Measurements from ENCODE around the gene TBCCD1. TPM values are rescaled to one million over a fixed set of nuclear protein-coding genes. Genes with fewer than 3 reads are reported as not detected.

TBCCD1 gene
- total RNA-seq, 2 donors from 2014 or later = 4.0 to 14.0 TPM

GRCh38 chr3:186511245-186511644, 55.9 kb downstream of the TBCCD1 start:
- Histone ChIP-seq H3K27ac (no peak overlapping the region), H3K4me3 (no peak overlapping the region), H3K36me3 (replicated peaks in 1 of 2; ENCODE audit: insufficient read depth in 1 of 2, low read depth in 2 of 2) (no peaks in the 10 kb centered on the region), H3K4me1 (no peaks in the 10 kb centered on the region), H3K9me3 (no peaks in the 10 kb centered on the region), H3K27me3 (no peaks in the 10 kb centered on the region)
- DNase-seq (no peak), ATAC-seq (no peak)
- intact Hi-C loops (cut with DNase I) = no loop called here
- 84 to 90% methylated on average over 4 of the region's 4 CpGs for WGBS, 2 donors
- TF ChIP-seq CTCF (IDR thresholded peaks at IDR 0.05) = no peak
- TF ChIP-seq POLR2A (IDR thresholded peaks at IDR 0.05) = no peak

GRCh38 chr3:186510374-186511079, 56.6 kb downstream of the TBCCD1 start:
- intact Hi-C loops (cut with DNase I) = no loop called here
- Histone ChIP-seq H3K4me3 (no peak overlapping the region), H3K27me3 (no peaks in the 10 kb centered on the region), H3K9me3 (no peaks in the 10 kb centered on the region), H3K36me3 (replicated peaks in 1 of 2; ENCODE audit: insufficient read depth in 1 of 2, low read depth in 2 of 2) (no peaks in the 10 kb centered on the region), H3K27ac (no peak overlapping the region), H3K4me1 (no peaks in the 10 kb centered on the region)
- DNase-seq = no peak
- TF ChIP-seq CTCF (IDR thresholded peaks at IDR 0.05) (no peak), POLR2A (IDR thresholded peaks at IDR 0.05) (no peak)
- WGBS, 2 donors = 70 to 72% methylated on average over 8 to 9 of the region's 9 CpGs
- no peak for ATAC-seq

GRCh38 chr3:186509423-186509822, 57.7 kb downstream of the TBCCD1 start:
- Histone ChIP-seq H3K27ac (no peak overlapping the region), H3K27me3 (no peaks in the 10 kb centered on the region), H3K9me3 (no peaks in the 10 kb centered on the region), H3K36me3 (replicated peaks in 1 of 2; ENCODE audit: insufficient read depth in 1 of 2, low read depth in 2 of 2) (no peaks in the 10 kb centered on the region), H3K4me1 (no peaks in the 10 kb centered on the region), H3K4me3 (no peak overlapping the region)
- WGBS, 2 donors = 73 to 82% methylated on average over 2 of the region's 2 CpGs
- intact Hi-C loops (cut with DNase I) = no loop called here
- no peak for TF ChIP-seq POLR2A (IDR thresholded peaks at IDR 0.05)
- TF ChIP-seq CTCF (IDR thresholded peaks at IDR 0.05) = no peak
- no peak for DNase-seq
- ATAC-seq = no peak

- Histone ChIP-seq H3K36me3 (replicated peaks in 1 of 2; ENCODE audit: insufficient read depth in 1 of 2, low read depth in 2 of 2) (no peaks in the 10 kb centered on the region), H3K9me3 (no peaks in the 10 kb centered on the region), H3K4me3 (no peak overlapping the region), H3K27me3 (no peaks in the 10 kb centered on the region), H3K27ac (no peak overlapping the region), H3K4me1 (no peaks in the 10 kb centered on the region)
- ATAC-seq = no peak
- TF ChIP-seq POLR2A (IDR thresholded peaks at IDR 0.05) (no peak), CTCF (IDR thresholded peaks at IDR 0.05) (no peak)
- no peak for DNase-seq
- WGBS, 2 donors = 64 to 68% methylated on average over 2 of the region's 2 CpGs
- intact Hi-C loops (cut with DNase I) = no loop called here
Observed at GRCh38 chr3:186506857-186507256, 60.3 kb downstream of the TBCCD1 start.

GRCh38 chr3:186506191-186506739, 60.9 kb downstream of the TBCCD1 start:
- WGBS, 2 donors = 70 to 72% methylated on average over 3 of the region's 3 CpGs
- Histone ChIP-seq H3K27ac (no peak overlapping the region), H3K9me3 (no peaks in the 10 kb centered on the region), H3K27me3 (no peaks in the 10 kb centered on the region), H3K4me3 (no peak overlapping the region), H3K4me1 (no peaks in the 10 kb centered on the region), H3K36me3 (replicated peaks in 1 of 2; ENCODE audit: insufficient read depth in 1 of 2, low read depth in 2 of 2) (no peaks in the 10 kb centered on the region)
- no peak for DNase-seq
- ATAC-seq = no peak
- intact Hi-C loops (cut with DNase I) = no loop called here
- TF ChIP-seq POLR2A (IDR thresholded peaks at IDR 0.05) (no peak), CTCF (IDR thresholded peaks at IDR 0.05) (no peak)

Measured in body of pancreas (tissue), 4 donors.